H1 (cell line): Measurements from ENCODE around the gene HNRNPM. TPM values are rescaled to one million over a fixed set of nuclear protein-coding genes. Genes with fewer than 3 reads are reported as not detected.

ENCODE experiments used
- CTCF ChIA-PET: fragments of 300-600 bp; sonication (Branson Sonifier 250); formaldehyde crosslinking; loops from one replicate; lab custom pipeline; 2021; ENCODE audit not compliant: partially characterized antibody; lab: Charles Lee
- POLR2A ChIA-PET: fragments of 300-600 bp; sonication (Branson Sonifier 250); formaldehyde crosslinking; loops from one replicate; lab custom pipeline; 2021; ENCODE audit warnings: inconsistent platforms; ENCODE audit not compliant: partially characterized antibody; lab: Charles Lee
- DNase-seq, 2 experiments: peaks; one replicate each; pipeline versions ENCODE4 v3.0.0 to v3.0.0-alpha.2; 2010 to 2022; ENCODE audit warnings: low spot score in 2 of 2, low read depth in 1 of 2, mixed read lengths in 1 of 2
- FAIRE-seq: peaks from 2 replicates; lab custom pipeline; 2011; peaks lifted over from hg19 to GRCh38; lab: Jason Lieb, UNC
- H2AFZ ChIP-seq: 2 replicates; pipeline ENCODE4 v1.8.1; 2012; ENCODE audit warnings: low read length, inconsistent platforms
- H2AK5ac ChIP-seq: 2 replicates; pipeline ENCODE4 v1.6.1; 2013; ENCODE audit warnings: low read depth, low read length
- H2BK120ac ChIP-seq: replicated peaks from 2 replicates; pipeline ENCODE3; 2013; ENCODE audit warnings: low read depth, low read length, inconsistent platforms
- H2BK12ac ChIP-seq: 2 replicates; pipeline ENCODE4 v1.6.1; 2013; ENCODE audit warnings: low read depth, low read length
- H2BK15ac ChIP-seq: 2 replicates; pipeline ENCODE4 v1.6.1; 2013; ENCODE audit warnings: low read length
- H2BK20ac ChIP-seq: 2 replicates; pipeline ENCODE4 v1.6.1; 2013; ENCODE audit warnings: low read length
- H2BK5ac ChIP-seq: 2 replicates; pipeline ENCODE4 v1.6.1; 2013; ENCODE audit warnings: low read depth, low read length
- H3K14ac ChIP-seq: 2 replicates; pipeline ENCODE4 v1.6.1; 2013; ENCODE audit warnings: inconsistent platforms; ENCODE audit not compliant: insufficient read length
- H3K18ac ChIP-seq: 2 replicates; pipeline ENCODE4 v1.6.1; 2013; ENCODE audit warnings: low read length; ENCODE audit errors: extremely low read depth
- H3K23ac ChIP-seq: 2 replicates; pipeline ENCODE4 v1.6.1; 2013; ENCODE audit warnings: inconsistent platforms; ENCODE audit not compliant: insufficient read length
- H3K23me2 ChIP-seq: 2 replicates; pipeline ENCODE4 v1.6.1; 2013; ENCODE audit warnings: low read depth, low read length
- H3K27ac ChIP-seq: 2 replicates; pipeline ENCODE4 v1.6.1; 2011; ENCODE audit warnings: low read depth, low read length, inconsistent platforms
- H3K27me3 ChIP-seq, 4 experiments: replicated peaks in 1 of 4; 1 replicate in 1 of 4; 2 replicates in 3 of 4; pipeline versions ENCODE4 v1.6.1 to v1.8.1; 2011 to 2013; ENCODE audit warnings: low read length in 3 of 4, mild to moderate bottlenecking in 3 of 4, inconsistent platforms in 2 of 4, mixed read lengths in 2 of 4, moderate library complexity in 1 of 4; ENCODE audit not compliant: control insufficient read depth in 3 of 4, insufficient read depth in 3 of 4; ENCODE audit errors: extremely low read depth in 1 of 4
- H3K36me3 ChIP-seq, 4 experiments: 2 replicates each; pipeline versions ENCODE4 v1.6.1 to v1.8.1; 2011 to 2013; ENCODE audit warnings: mild to moderate bottlenecking in 4 of 4, low read length in 3 of 4, moderate library complexity in 2 of 4, control low read depth in 1 of 4, inconsistent platforms in 1 of 4; ENCODE audit not compliant: insufficient read depth in 4 of 4, control insufficient read depth in 2 of 4
- H3K4ac ChIP-seq: replicated peaks from 2 replicates; pipeline ENCODE3; 2013; ENCODE audit warnings: low read length, low read depth, mixed read lengths, inconsistent platforms; ENCODE audit not compliant: insufficient read length
- H3K4me1 ChIP-seq, 4 experiments: replicated peaks in 1 of 4; 1 replicate in 1 of 4; 2 replicates in 3 of 4; pipeline versions ENCODE4 v1.6.1 to v1.8.1; 2011 to 2013; ENCODE audit warnings: low read length in 3 of 4, inconsistent platforms in 2 of 4, mixed read lengths in 1 of 4; ENCODE audit not compliant: insufficient read depth in 4 of 4, control insufficient read depth in 3 of 4
- H3K4me2 ChIP-seq, 2 experiments: 2 replicates each; pipeline versions ENCODE4 v1.6.1 to v1.8.1; 2011 to 2013; ENCODE audit warnings: low read depth in 2 of 2, low read length in 2 of 2, control low read depth in 1 of 2, inconsistent platforms in 1 of 2, mild to moderate bottlenecking in 1 of 2; ENCODE audit not compliant: insufficient read depth in 1 of 2
- H3K4me3 ChIP-seq, 4 experiments: fragments of 200-600, 300-600 bp in 1 of 4; sonication (generic), shearing (Covaris generic), sonication (Bioruptor Twin) in 1 of 4; 2 replicates each; pipeline versions ENCODE4 v1.5.1 to v1.8.1; 2011 to 2016; ENCODE audit warnings: low read length in 4 of 4, low read depth in 3 of 4, control low read depth in 2 of 4, inconsistent platforms in 2 of 4, mild to moderate bottlenecking in 2 of 4, mixed read lengths in 1 of 4, moderate library complexity in 1 of 4; ENCODE audit not compliant: insufficient read depth in 2 of 4; ENCODE audit errors: extremely low read depth in 1 of 4
- H3K56ac ChIP-seq: replicated peaks from 2 replicates; pipeline ENCODE3; 2013; ENCODE audit warnings: low read depth, mild to moderate bottlenecking, mixed read lengths, low read length, inconsistent platforms; ENCODE audit not compliant: insufficient read length
- H3K79me1 ChIP-seq: 2 replicates; pipeline ENCODE4 v1.6.1; 2013; ENCODE audit warnings: low read depth, low read length, control low read depth
- H3K79me2 ChIP-seq, 2 experiments: 2 replicates each; pipeline versions ENCODE4 v1.6.1 to v1.8.1; 2012 to 2013; ENCODE audit warnings: low read length in 2 of 2, mild to moderate bottlenecking in 2 of 2, inconsistent platforms in 1 of 2; ENCODE audit not compliant: insufficient read depth in 2 of 2, control insufficient read depth in 1 of 2
- H3K9ac ChIP-seq, 4 experiments: replicated peaks in 1 of 4; 1 replicate in 1 of 4; 2 replicates in 3 of 4; pipeline versions ENCODE4 v1.6.1 to v1.8.1; 2011 to 2013; ENCODE audit warnings: low read depth in 3 of 4, low read length in 3 of 4, control low read depth in 2 of 4, mild to moderate bottlenecking in 2 of 4, moderate library complexity in 2 of 4, inconsistent platforms in 1 of 4; ENCODE audit errors: extremely low read depth in 1 of 4
- H3K9me3 ChIP-seq, 2 experiments: 2 replicates each; pipeline versions ENCODE4 v1.6.1 to v1.8.1; 2012 to 2013; ENCODE audit warnings: mild to moderate bottlenecking in 2 of 2, moderate library complexity in 2 of 2, control low read depth in 1 of 2, inconsistent platforms in 1 of 2, low read depth in 1 of 2, low read length in 1 of 2, mixed read lengths in 1 of 2; ENCODE audit not compliant: insufficient read depth in 2 of 2
- H4K20me1 ChIP-seq, 2 experiments: replicated peaks in 1 of 2; 2 replicates each; pipeline versions ENCODE3 to v1.8.1; 2011 to 2013; ENCODE audit warnings: inconsistent platforms in 2 of 2, low read length in 2 of 2, mild to moderate bottlenecking in 1 of 2; ENCODE audit not compliant: insufficient read depth in 2 of 2, control insufficient read depth in 1 of 2
- H4K5ac ChIP-seq: 2 replicates; pipeline ENCODE4 v1.6.1; 2013; ENCODE audit warnings: low read length, low read depth, mixed read lengths, inconsistent platforms; ENCODE audit not compliant: insufficient read length
- H4K8ac ChIP-seq: 2 replicates; pipeline ENCODE4 v1.8.0; 2013; ENCODE audit warnings: mild to moderate bottlenecking, moderate library complexity, low read length, inconsistent platforms; ENCODE audit not compliant: insufficient read depth; ENCODE audit errors: extremely low read depth
- H4K91ac ChIP-seq: replicated peaks from 2 replicates; pipeline ENCODE3; 2013; ENCODE audit warnings: low read length, mixed read lengths, inconsistent platforms; ENCODE audit not compliant: insufficient read length
- CREB1 ChIP-seq: IDR thresholded peaks from 2 replicates; pipeline ENCODE4 v1.6.1; 2012; ENCODE audit warnings: inconsistent platforms
- CTBP2 ChIP-seq: IDR thresholded peaks from 2 replicates; pipeline ENCODE4 v1.7.0; 2011; ENCODE audit warnings: borderline replicate concordance, mild to moderate bottlenecking, moderate library complexity, mixed read lengths, low read length; ENCODE audit not compliant: insufficient read depth, insufficient read length
- TCF12 ChIP-seq: IDR thresholded peaks from 2 replicates; pipeline ENCODE4 v1.6.1; 2011; ENCODE audit warnings: low read depth, mild to moderate bottlenecking, low read length
- WGBS, 2 experiments: shearing (Covaris generic) in 1 of 2; methylation state at CpG; one replicate each; pipeline versions ENCODE4 v1.1.6 to v1.1.7; 2013 to 2015; ENCODE audit warnings: low lambda C conversion rate in 2 of 2, mixed read lengths in 2 of 2, inconsistent platforms in 1 of 2, low coverage in 1 of 2, missing lambda C conversion rate in 1 of 2; ENCODE audit not compliant: insufficient replicate concordance in 2 of 2, insufficient coverage in 1 of 2, insufficient read length in 1 of 2; ENCODE audit errors: extremely low coverage in 1 of 2, missing lambda C conversion rate in 1 of 2; 5-methylcytosine and 5-hydroxymethylcytosine counted together
- polyA plus RNA-seq, 7 experiments: library from polyadenylated mRNA; depleted of rRNA in 3 of 7; stranded (reverse) in 5 of 7; unstranded in 2 of 7; fragments of >200 nt in 5 of 7; fragments of 200-250 nt in 2 of 7; gene quantifications; 1 replicate in 5 of 7; 2 replicates in 1 of 7; 4 replicates in 1 of 7; pipeline versions ENCODE4 v1.2.1 to v1.2.3, GENCODE V29; 2011 to 2013; ENCODE audit warnings: missing spikeins in 2 of 7, mixed read lengths in 2 of 7
- total RNA-seq: library from RNA; stranded (reverse); fragmentation: NEBNext Ultra II Directional; extraction: Animal tissue kit (Norgen Biotek cat#: 25700); gene quantifications from 2 replicates; pipeline ENCODE4 v1.2.1, GENCODE V29; 2021

Gene HNRNPM
- total and polyA plus RNA-seq, 2 of the 8 experiments (the other 6 are each of a cell fraction or from before 2014, with no cell fraction given) = 375 to 474 TPM

GRCh38 chr19:8395621-8396082 lies 49.1 kb upstream of the HNRNPM start:
- no peak for FAIRE-seq
- TF ChIP-seq CTBP2 (no peak), TCF12 (no peak), CREB1 (no peak)
- TF ChIP-seq, all 59 proteins: peak for 0

More at GRCh38 chr19:8395621-8396082, 49.1 kb upstream of the HNRNPM start:
- POLR2A ChIA-PET = interaction anchor here (0.6 to 1.0 kb wide), 6 partner anchors 18 to 96 kb away, joined by 3 to 5 read pairs (median 3); partner anchors contain the start of genes ANGPTL4 and KANK3
- H2BK120ac ChIP-seq = no peak overlapping the region
- no peak overlapping the region for H3K23ac ChIP-seq
- no peak overlapping the region for H3K4me3 ChIP-seq
- no peak overlapping the region for H2AK5ac ChIP-seq
- H3K4me2 ChIP-seq = no peak overlapping the region
- no peak overlapping the region for H2BK12ac ChIP-seq
- H3K56ac ChIP-seq = no peak overlapping the region
- H3K27ac ChIP-seq = no peak overlapping the region
- H4K20me1 ChIP-seq = peaks cover 9 to 39% of the 10 kb centered on the region in 2 experiments
- no peak overlapping the region for H3K9ac ChIP-seq
- peak overlapping the region; percentile 69; the same call in 1 of the 2 replicates for H4K8ac ChIP-seq
- H3K4ac ChIP-seq = no peak overlapping the region
- peaks cover 7 to 76% of the 10 kb centered on the region in 2 experiments for H3K79me2 ChIP-seq
- CTCF ChIA-PET = interaction anchor here (2.6 to 5.5 kb wide), 2 partner anchors 8 to 42 kb away, joined by 11 to 47 read pairs; no protein-coding TSS in a partner anchor
- H3K9me3 ChIP-seq = no peaks in the 10 kb centered on the region
- no peaks in the 10 kb centered on the region; a peak in 3 of 8 replicates for H3K36me3 ChIP-seq
- H2BK20ac ChIP-seq = no peak overlapping the region
- no peak overlapping the region for H2BK5ac ChIP-seq
- WGBS, 2 experiments = 85% methylated on average over 14 of the region's 14 CpGs; no CpG with 5 or more reads in 1 of the 2 experiments
- H3K4me1 ChIP-seq = peaks cover 0 to 10% (median 4%) of the 10 kb centered on the region in 4 experiments; a peak in 6 of 7 replicates
- H3K14ac ChIP-seq = no peak overlapping the region
- peaks cover 39% of the 10 kb centered on the region for H3K79me1 ChIP-seq
- H2BK15ac ChIP-seq = no peak overlapping the region
- H3K23me2 ChIP-seq = no peaks in the 10 kb centered on the region
- H2AFZ ChIP-seq = no peak overlapping the region
- no peak overlapping the region for H3K18ac ChIP-seq
- DNase-seq = no peak
- no peaks in the 10 kb centered on the region for H3K27me3 ChIP-seq
- no peak overlapping the region for H4K91ac ChIP-seq
- no peak overlapping the region for H4K5ac ChIP-seq
